GM12878 (cell line): ENCODE data around the gene FTSJ1.

Experiments
- EP300 ChIP-seq, 2 experiments: fragments of 150-350 bp in 1 of 2; IDR thresholded peaks; 2 replicates each; pipeline ENCODE4 v1.6.1; 2011 to 2012; ENCODE audit warnings: low read depth in 2 of 2, low read length in 2 of 2, borderline replicate concordance in 1 of 2, improper control_type of control experiment in 1 of 2, inconsistent platforms in 1 of 2; ENCODE audit not compliant: control insufficient read depth in 1 of 2
- EZH2 ChIP-seq: IDR thresholded peaks from 2 replicates; pipeline ENCODE4 v1.6.1; 2012; ENCODE audit warnings: low read depth, mild to moderate bottlenecking, control low read depth, inconsistent platforms, low read length, borderline replicate concordance; ENCODE audit not compliant: control insufficient read depth
- JUNB ChIP-seq: IDR thresholded peaks from 2 replicates; pipeline ENCODE4 v1.6.1; 2016; ENCODE audit warnings: antibody characterized with exemption, mild to moderate bottlenecking
- KDM1A ChIP-seq: fragments of 200-600 bp; sonication (generic); IDR thresholded peaks from 2 replicates; pipeline ENCODE4 v1.6.1; 2016; ENCODE audit warnings: borderline replicate concordance
- POLR2A ChIP-seq: IDR thresholded peaks from 2 replicates; pipeline ENCODE4 v1.6.1; 2011; ENCODE audit warnings: low read depth, mild to moderate bottlenecking, low read length
- ZNF274 ChIP-seq: IDR thresholded peaks from one replicate; pipeline ENCODE4 v1.8.0; 2011; ENCODE audit not compliant: insufficient read length, insufficient read depth

DNA sequence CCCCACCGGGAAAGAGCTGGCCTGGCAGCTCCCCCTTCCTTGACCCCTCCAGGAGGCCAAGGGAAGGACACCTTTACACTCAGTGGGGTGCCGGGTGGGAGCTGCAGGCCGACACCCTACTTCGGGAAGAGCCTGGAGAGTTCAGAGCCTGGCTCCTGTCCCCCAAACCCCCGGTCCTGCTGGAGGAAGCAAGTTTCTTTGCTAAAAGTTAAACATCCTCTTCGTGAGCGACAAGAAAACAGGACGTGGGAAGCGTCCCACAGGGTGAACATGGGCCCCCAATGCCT lies 2.4 kb upstream of the FTSJ1 start:
- no peak for TF ChIP-seq POLR2A
- TF ChIP-seq EP300 (IDR thresholded peaks at IDR 0.05; ENCODE audit: borderline replicate concordance in 1 of 2, control insufficient read depth in 1 of 2, low read depth in 2 of 2, low read length in 2 of 2), result no peak
- TF ChIP-seq ZNF274, result no peak
- no peak for TF ChIP-seq JUNB
- no peak for TF ChIP-seq EZH2
- TF ChIP-seq KDM1A, result no peak
